Stimulated activated CD4-positive, alpha-beta T cell treated with anti-CD3 and anti-CD28 coated beads, TNF-alpha, amount 100 ng/mL, for 4 hours (primary cell): ENCODE data around the gene ANKRD11.
"Not testable (repeated sequence)": the region's sequence is repeated elsewhere in the genome, so short reads cannot be mapped to it uniquely, and the experiment has no call there.

Experiments
- DNase-seq, 3 experiments: peaks; one replicate each; pipeline ENCODE4 v3.0.0-alpha.2; 2020; ENCODE audit warnings: low read depth in 3 of 3

The ANKRD11 gene

GRCh38 chr16:89281189-89281577 is 209.2 kb downstream of the ANKRD11 start:
- no peak for DNase-seq

GRCh38 chr16:89280546-89281188 is 209.7 kb downstream of the ANKRD11 start:
- no peak for DNase-seq

- no peak for DNase-seq
Observed at GRCh38 chr16:89279666-89280481, 210.5 kb downstream of the ANKRD11 start.

GRCh38 chr16:89278441-89279240 is 211.7 kb downstream of the ANKRD11 start:
- no peak for DNase-seq

- DNase-seq, result no peak
Observed at GRCh38 chr16:89277641-89278341, 212.6 kb downstream of the ANKRD11 start.

GRCh38 chr16:89277049-89277448 is 213.3 kb downstream of the ANKRD11 start:
- DNase-seq, result no peak

GRCh38 chr16:89275837-89276720 is 214.3 kb downstream of the ANKRD11 start:
- DNase-seq, result no peak

GRCh38 chr16:89275284-89275584 is 215.1 kb downstream of the ANKRD11 start:
- DNase-seq, result no peak

GRCh38 chr16:89274561-89275283 is 215.6 kb downstream of the ANKRD11 start:
- no peak for DNase-seq

- DNase-seq, result no peak
Observed at GRCh38 chr16:89273741-89274472, 216.5 kb downstream of the ANKRD11 start.

- DNase-seq, result no peak
Observed at GRCh38 chr16:89272631-89273030, 217.7 kb downstream of the ANKRD11 start.

GRCh38 chr16:89270666-89271345 is 219.6 kb downstream of the ANKRD11 start:
- no peak for DNase-seq

GRCh38 chr16:89269805-89270665 is 220.3 kb downstream of the ANKRD11 start:
- no peak for DNase-seq

- DNase-seq, result no peak
Observed at GRCh38 chr16:89268987-89269735, 221.2 kb downstream of the ANKRD11 start.

GRCh38 chr16:89268585-89268984 is 221.8 kb downstream of the ANKRD11 start:
- no peak for DNase-seq

- not testable (repeated sequence) for DNase-seq
Observed at GRCh38 chr16:89267746-89268145, 222.6 kb downstream of the ANKRD11 start.

GRCh38 chr16:89266521-89267134 is 223.7 kb downstream of the ANKRD11 start:
- no peak for DNase-seq
